ENCODE data around the gene PEX14.

Gene PEX14

DNA sequence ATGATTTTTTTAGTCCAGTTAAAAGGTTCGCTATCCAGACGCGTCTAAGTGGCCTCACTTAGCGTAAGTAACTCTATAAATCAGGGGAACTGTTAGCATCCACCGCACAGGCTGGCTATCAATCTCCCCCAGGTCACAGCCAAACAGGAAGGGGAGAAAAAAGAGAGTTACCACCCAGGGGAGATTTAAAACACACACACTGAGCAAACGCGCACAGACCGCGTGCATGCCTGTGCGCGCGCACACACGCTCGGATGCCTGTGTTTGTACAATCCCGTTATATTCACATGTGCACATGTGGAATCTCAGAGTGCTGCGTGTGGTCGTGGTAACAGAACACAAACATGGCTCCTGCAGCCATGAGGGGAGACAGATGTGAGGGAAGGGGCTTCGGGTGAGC lies 196.3 kb downstream of the PEX14 start:
- TF ChIP-seq, protein P1, sequence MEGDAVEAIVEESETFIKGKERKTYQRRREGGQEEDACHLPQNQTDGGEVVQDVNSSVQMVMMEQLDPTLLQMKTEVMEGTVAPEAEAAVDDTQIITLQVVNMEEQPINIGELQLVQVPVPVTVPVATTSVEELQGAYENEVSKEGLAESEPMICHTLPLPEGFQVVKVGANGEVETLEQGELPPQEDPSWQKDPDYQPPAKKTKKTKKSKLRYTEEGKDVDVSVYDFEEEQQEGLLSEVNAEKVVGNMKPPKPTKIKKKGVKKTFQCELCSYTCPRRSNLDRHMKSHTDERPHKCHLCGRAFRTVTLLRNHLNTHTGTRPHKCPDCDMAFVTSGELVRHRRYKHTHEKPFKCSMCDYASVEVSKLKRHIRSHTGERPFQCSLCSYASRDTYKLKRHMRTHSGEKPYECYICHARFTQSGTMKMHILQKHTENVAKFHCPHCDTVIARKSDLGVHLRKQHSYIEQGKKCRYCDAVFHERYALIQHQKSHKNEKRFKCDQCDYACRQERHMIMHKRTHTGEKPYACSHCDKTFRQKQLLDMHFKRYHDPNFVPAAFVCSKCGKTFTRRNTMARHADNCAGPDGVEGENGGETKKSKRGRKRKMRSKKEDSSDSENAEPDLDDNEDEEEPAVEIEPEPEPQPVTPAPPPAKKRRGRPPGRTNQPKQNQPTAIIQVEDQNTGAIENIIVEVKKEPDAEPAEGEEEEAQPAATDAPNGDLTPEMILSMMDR (IDR thresholded peaks at IDR 0.05; ENCODE audit: extremely low read depth, insufficient read depth, missing control alignments) = no peak
- DNase-seq (ENCODE audit: low spot score) = no peak
- in situ Hi-C loops (cut with MboI; ENCODE audit: low pct_unique_long_range_greater_than_20kb, low sequenced_read_pairs, unreplicated experiment) = no loop called here

DNA sequence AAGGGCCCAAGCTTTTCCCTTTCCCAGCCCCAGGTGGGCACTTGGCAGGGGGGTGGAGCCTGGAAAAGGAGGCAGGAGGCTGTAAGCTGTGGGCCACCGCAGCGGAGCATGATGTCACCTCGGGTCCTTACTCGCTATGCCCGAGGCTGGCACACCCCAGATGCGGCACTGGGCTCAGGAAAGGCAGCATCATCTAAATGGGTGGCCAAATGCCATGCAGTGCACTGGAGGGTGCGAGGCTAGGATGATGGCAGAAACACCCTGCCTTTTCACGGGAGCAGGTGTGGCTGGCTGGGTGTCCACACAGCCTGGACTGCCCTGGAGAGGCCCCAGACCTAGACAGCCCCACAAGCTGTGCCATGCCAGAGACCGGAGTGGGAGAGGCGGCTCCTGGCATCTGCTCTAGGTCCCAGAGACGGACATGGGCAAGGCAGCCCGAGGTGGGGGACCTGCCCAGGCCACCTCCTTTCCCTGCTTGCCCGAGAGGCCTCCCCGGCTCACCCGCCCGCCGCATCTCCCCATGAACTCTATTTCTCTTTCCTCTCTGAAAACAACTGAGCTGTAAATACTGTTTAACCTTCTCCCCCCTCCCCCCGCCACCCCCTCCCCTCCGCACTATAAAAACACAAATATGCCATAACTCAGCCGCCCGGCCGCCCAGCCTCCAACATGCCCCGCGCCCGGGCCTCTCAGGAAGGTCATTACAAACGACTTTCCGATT lies 197.0 kb downstream of the PEX14 start:
- TF ChIP-seq, protein P1 (IDR thresholded peaks at IDR 0.05; ENCODE audit: extremely low read depth, insufficient read depth, missing control alignments) = no peak
- in situ Hi-C loops (cut with MboI; ENCODE audit: low pct_unique_long_range_greater_than_20kb, low sequenced_read_pairs, unreplicated experiment) = no loop called here
- DNase-seq (ENCODE audit: low spot score) = no peak

DNA sequence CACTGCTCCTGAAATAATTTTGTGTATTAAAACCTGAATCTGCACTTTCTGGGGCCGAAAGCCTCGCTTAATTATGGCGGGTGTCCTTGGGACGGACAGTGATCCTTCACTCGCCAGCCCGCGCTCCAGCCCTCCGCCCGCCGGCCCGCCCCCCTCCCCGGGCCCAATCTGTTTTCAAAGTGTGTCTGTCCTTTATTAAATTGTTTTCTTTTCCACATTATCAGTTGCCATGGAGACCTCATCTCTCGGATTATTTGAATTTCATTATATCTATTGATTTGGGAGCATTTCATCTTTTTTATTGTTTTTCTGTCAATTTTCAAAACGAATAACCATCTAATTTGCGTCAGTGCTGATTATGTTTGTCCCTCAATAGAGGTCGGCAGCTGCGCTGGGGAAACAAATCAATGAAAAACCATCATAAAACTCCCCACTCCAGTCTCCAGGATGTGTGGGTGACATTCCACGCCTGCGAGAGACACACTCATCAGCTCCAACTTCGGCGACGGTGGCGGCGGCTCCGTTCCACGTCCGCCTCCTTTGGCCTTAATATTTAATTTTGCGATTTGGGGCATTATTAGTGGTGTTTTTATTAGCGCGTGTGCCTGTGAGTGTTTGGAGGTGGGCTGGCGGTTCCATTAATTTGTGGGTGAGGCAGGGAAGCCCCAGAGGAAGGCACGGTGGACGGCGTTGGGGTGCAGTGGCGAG lies 197.7 kb downstream of the PEX14 start:
- TF ChIP-seq, protein P1 (IDR thresholded peaks at IDR 0.05; ENCODE audit: extremely low read depth, insufficient read depth, missing control alignments) = no peak
- no peak for DNase-seq (ENCODE audit: low spot score)
- in situ Hi-C loops (cut with MboI; ENCODE audit: low pct_unique_long_range_greater_than_20kb, low sequenced_read_pairs, unreplicated experiment) = no loop called here

DNA sequence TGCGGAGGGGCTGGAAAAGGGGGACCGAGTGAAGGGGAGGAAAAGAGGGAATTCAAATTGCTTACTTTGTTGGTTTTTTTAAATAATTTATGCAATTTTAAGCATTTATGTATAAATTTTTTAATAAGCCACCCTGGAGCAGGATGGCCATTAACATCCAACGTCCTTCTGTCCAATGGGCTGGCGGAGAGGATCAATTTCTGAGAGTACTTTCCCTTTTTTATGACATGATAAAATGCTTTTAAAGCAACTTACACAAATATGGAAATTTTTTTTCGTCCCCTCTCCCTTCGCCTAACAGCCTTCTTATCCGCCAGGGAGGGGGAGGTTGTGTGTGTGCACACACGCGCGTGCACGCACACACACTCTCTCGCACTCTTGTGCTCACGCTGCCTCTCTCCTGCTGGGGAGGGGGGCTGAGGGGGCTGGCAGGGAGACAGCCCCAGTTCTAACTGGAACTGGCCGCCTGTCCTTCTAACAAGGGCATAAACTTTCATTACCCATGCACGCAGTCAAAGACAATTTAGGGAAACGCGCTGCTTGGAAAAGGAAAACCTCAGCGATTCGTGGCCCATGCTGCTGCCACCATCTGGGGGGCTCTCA lies 198.5 kb downstream of the PEX14 start:
- in situ Hi-C loops (cut with MboI; ENCODE audit: low pct_unique_long_range_greater_than_20kb, low sequenced_read_pairs, unreplicated experiment) = no loop called here
- no peak for DNase-seq (ENCODE audit: low spot score)
- TF ChIP-seq, protein P1 (IDR thresholded peaks at IDR 0.05; ENCODE audit: extremely low read depth, insufficient read depth, missing control alignments) = no peak

DNA sequence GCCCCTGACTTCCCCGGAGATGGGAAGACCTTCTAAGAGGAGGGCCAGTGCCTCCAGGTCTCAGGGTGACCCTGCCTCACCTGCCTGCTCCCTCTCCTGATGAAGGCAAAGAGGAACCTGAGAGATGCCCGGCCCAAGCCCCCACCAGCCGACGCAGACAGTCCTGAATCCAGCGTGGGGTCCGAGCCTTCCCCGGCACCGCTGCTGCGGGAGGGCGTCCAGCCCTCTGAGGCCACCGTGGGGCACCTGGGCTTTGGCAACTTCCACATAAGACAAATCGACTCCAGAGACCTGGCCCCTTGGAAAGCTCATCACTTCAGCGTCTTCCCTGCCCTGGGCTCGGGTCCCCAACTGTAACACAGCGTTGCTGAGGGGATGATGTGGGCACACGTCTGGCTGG lies 199.5 kb downstream of the PEX14 start:
- DNase-seq (ENCODE audit: low spot score) = no peak
- in situ Hi-C loops (cut with MboI; ENCODE audit: low pct_unique_long_range_greater_than_20kb, low sequenced_read_pairs, unreplicated experiment) = no loop called here
- TF ChIP-seq, protein P1 (IDR thresholded peaks at IDR 0.05; ENCODE audit: extremely low read depth, insufficient read depth, missing control alignments) = no peak

DNA sequence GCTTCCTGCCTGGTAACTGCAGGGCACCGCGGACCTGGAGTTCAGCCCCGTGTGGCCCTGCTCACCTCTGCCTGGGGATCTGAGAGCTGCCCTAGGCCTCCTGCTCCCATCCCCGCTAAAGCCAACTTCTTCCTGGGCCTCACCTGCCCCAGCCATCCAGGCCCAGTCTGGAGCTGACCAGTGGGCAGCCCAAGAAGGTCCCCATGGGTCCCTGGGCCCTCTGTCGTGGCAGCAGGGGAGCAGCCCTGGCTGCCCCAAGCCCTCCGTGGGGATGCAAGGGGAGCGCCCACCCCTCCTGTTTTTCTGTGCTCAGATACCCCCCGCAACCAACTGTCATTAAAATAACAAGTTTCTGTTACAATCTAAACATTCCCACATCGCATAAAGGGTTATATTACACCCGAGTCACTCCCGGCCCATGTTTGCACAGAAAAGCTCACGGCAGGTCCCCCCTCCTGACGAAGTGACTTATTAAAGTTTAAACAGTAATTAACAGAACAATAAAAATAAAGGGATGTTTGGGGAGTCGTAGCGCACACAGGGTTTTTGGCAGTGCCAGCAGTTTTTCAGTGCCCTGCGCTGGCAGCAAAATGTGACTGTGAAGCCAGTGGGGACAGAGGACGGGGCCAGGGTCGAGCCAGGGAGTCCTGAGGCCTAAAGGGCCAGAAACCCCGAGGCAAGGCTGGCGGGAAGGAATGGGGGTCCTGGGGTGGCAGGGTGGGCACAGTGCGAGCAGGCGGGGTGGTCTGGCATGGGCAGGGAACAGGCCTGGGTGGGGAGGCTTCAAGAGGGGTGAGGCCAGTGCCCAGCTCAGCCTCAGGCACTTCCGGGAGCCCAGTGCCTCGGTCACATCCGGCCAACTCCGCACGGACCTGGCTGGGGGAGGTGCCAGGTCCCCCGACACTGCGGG lies 200.2 kb downstream of the PEX14 start:
- DNase-seq (ENCODE audit: low spot score) = no peak

More for the DNA sequence above, 200.2 kb downstream of the PEX14 start:
- TF ChIP-seq, protein P1 (IDR thresholded peaks at IDR 0.05; ENCODE audit: extremely low read depth, insufficient read depth, missing control alignments) = no peak
- in situ Hi-C loops (cut with MboI; ENCODE audit: low pct_unique_long_range_greater_than_20kb, low sequenced_read_pairs, unreplicated experiment) = no loop called here

All from GM13977 (cell line).